HEK293 (cell line): ENCODE data around the gene TULP1.

Experiments used
- CTCF ChIA-PET: fragments of 350-600 bp; formaldehyde crosslinking; extraction: SDS; loops from one replicate; lab custom pipeline; 2021; ENCODE audit warnings: antibody characterized with exemption; lab: Yijun Ruan, JAX
- POLR2A ChIA-PET: fragments of 300-600 bp; formaldehyde crosslinking; extraction: SDS; loops from one replicate; lab custom pipeline; 2020; ENCODE audit warnings: antibody characterized with exemption, inconsistent platforms; lab: Yijun Ruan, JAX
- H3K27ac ChIP-seq: fragments of 200-500 bp; sonication (Bioruptor generic); 2 replicates; pipeline ENCODE4 v1.5.1; 2014; ENCODE audit warnings: low read depth, low read length, control low read depth, inconsistent platforms; ENCODE audit errors: extremely low read depth
- H3K36me3 ChIP-seq, 2 experiments: fragments of 200-500 bp in 1 of 2; sonication (Bioruptor generic) in 1 of 2; 1 replicate in 1 of 2; 2 replicates in 1 of 2; pipeline ENCODE4 v1.5.1; 2014 to 2017; ENCODE audit warnings: inconsistent platforms in 2 of 2, low read length in 2 of 2; ENCODE audit not compliant: control insufficient read depth in 2 of 2, insufficient read depth in 1 of 2
- H3K4me1 ChIP-seq: fragments of 200-500 bp; sonication (Bioruptor generic); 2 replicates; pipeline ENCODE4 v1.5.1; 2014; ENCODE audit warnings: mild to moderate bottlenecking, low read length, inconsistent platforms; ENCODE audit not compliant: control insufficient read depth, insufficient read depth
- H3K4me3 ChIP-seq: 2 replicates; pipeline ENCODE4 v1.5.1; 2011; ENCODE audit warnings: low read depth, mild to moderate bottlenecking, control low read depth, low read length, moderate library complexity
- H3K9me3 ChIP-seq: fragments of 200-500 bp; sonication (Bioruptor generic); 2 replicates; pipeline ENCODE4 v1.5.1; 2014; ENCODE audit warnings: low read depth, low read length, inconsistent platforms; ENCODE audit not compliant: control insufficient read depth, insufficient read depth
- EGR2 ChIP-seq: fragments of 450-650 bp; formaldehyde crosslinking; IDR thresholded peaks from 2 replicates; pipeline ENCODE4 v1.5.1; 2016; ENCODE audit warnings: low read depth, missing biosample characterization, missing genetic modification characterization
- GLIS2 ChIP-seq: fragments of 450-650 bp; formaldehyde crosslinking; IDR thresholded peaks from 2 replicates; pipeline ENCODE4 v1.5.1; 2016; ENCODE audit warnings: missing biosample characterization, missing genetic modification characterization
- OSR2 ChIP-seq: fragments of 450-650 bp; formaldehyde crosslinking; IDR thresholded peaks from 2 replicates; pipeline ENCODE4 v1.5.1; 2016; ENCODE audit warnings: missing biosample characterization, missing genetic modification characterization
- ZBTB17 ChIP-seq: fragments of 450-650 bp; formaldehyde crosslinking; IDR thresholded peaks from 2 replicates; pipeline ENCODE4 v1.5.1; 2016; ENCODE audit warnings: missing biosample characterization, missing genetic modification characterization
- ZBTB48 ChIP-seq: fragments of 450-650 bp; formaldehyde crosslinking; IDR thresholded peaks from 2 replicates; pipeline ENCODE4 v1.5.1; 2016; ENCODE audit warnings: missing biosample characterization, missing genetic modification characterization
- ZBTB8A ChIP-seq: fragments of 450-650 bp; formaldehyde crosslinking; IDR thresholded peaks from 2 replicates; pipeline ENCODE4 v1.5.1; 2016; ENCODE audit warnings: missing biosample characterization, missing genetic modification characterization
- ZFP69B ChIP-seq: fragments of 450-650 bp; formaldehyde crosslinking; IDR thresholded peaks from 2 replicates; pipeline ENCODE4 v1.5.1; 2016; ENCODE audit warnings: missing biosample characterization, missing genetic modification characterization
- ZNF114 ChIP-seq: fragments of 450-650 bp; formaldehyde crosslinking; IDR thresholded peaks from 2 replicates; pipeline ENCODE4 v1.5.0; 2017; ENCODE audit warnings: missing biosample characterization, missing genetic modification characterization
- ZNF223 ChIP-seq: fragments of 450-650 bp; formaldehyde crosslinking; IDR thresholded peaks from 2 replicates; pipeline ENCODE4 v1.5.1; 2016; ENCODE audit warnings: missing biosample characterization, missing genetic modification characterization
- ZNF391 ChIP-seq: fragments of 450-650 bp; formaldehyde crosslinking; IDR thresholded peaks from 2 replicates; pipeline ENCODE4 v1.5.1; 2016; ENCODE audit warnings: low read depth, missing biosample characterization, missing genetic modification characterization, borderline replicate concordance
- ZNF423 ChIP-seq: fragments of 450-650 bp; formaldehyde crosslinking; IDR thresholded peaks from 2 replicates; pipeline ENCODE4 v1.5.1; 2016; ENCODE audit warnings: missing biosample characterization, missing genetic modification characterization
- ZNF518A ChIP-seq: fragments of 450-650 bp; formaldehyde crosslinking; conservative IDR thresholded peaks from 2 replicates; pipeline ENCODE4 v1.5.1; 2016; ENCODE audit warnings: low read depth, missing biosample characterization, missing genetic modification characterization
- ZNF600 ChIP-seq: fragments of 450-650 bp; formaldehyde crosslinking; IDR thresholded peaks from 2 replicates; pipeline ENCODE4 v1.5.1; 2016; ENCODE audit warnings: missing biosample characterization, missing genetic modification characterization
- ZNF623 ChIP-seq: fragments of 450-650 bp; formaldehyde crosslinking; IDR thresholded peaks from 2 replicates; pipeline ENCODE4 v1.5.1; 2016; ENCODE audit warnings: missing biosample characterization, missing genetic modification characterization
- ZNF624 ChIP-seq: fragments of 450-650 bp; formaldehyde crosslinking; IDR thresholded peaks from 2 replicates; pipeline ENCODE4 v1.5.1; 2017; ENCODE audit warnings: missing biosample characterization, missing genetic modification characterization
- ZNF692 ChIP-seq: fragments of 450-650 bp; formaldehyde crosslinking; IDR thresholded peaks from 2 replicates; pipeline ENCODE4 v1.5.1; 2016; ENCODE audit warnings: missing biosample characterization, missing genetic modification characterization
- TF ChIP-seq, protein P1 (sequence below): fragments of 450-650 bp; formaldehyde crosslinking; IDR thresholded peaks from 2 replicates; pipeline ENCODE4 v1.5.1; 2016; ENCODE audit warnings: missing biosample characterization, missing genetic modification characterization
- TF ChIP-seq, protein P2 (sequence below): fragments of 450-650 bp; formaldehyde crosslinking; IDR thresholded peaks from 2 replicates; pipeline ENCODE4 v1.5.1; 2017; ENCODE audit warnings: missing biosample characterization, missing genetic modification characterization
- TF ChIP-seq, protein P3 (sequence below): sonication (generic); formaldehyde crosslinking; IDR thresholded peaks from 2 replicates; pipeline ENCODE4 v1.8.1; 2022; ENCODE audit warnings: mild to moderate bottlenecking, moderate library complexity, missing genetic modification reagents

The TULP1 gene

GRCh38 chr6:35495258-35496035 lies 17.2 kb downstream of the TULP1 start:
- POLR2A ChIA-PET, result interaction anchor here (0.6 to 4.3 kb wide), 7 partner anchors 8 to 175 kb away, joined by 3 to 40 read pairs (median 6); partner anchors contain the start of gene RPL10A

DNA sequence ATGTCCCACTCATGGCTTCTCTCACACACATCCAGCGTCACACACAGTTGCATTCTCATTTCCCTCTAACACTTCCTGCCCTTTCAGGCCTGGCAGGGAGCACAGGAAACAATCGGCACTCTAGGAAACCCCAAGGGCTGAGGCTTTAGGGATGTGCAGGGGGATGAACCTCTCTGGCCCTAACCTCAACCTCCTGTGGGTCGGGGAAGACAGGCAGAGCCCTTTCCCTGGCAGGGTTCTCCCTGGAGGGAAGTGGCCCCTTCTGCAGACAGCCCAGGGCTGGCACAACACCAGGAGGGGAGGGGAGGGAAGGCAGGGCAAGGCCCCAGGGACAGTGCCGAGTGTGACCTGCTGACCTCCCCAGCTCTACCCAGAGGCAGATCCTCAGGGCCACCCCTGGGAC lies 18.5 kb downstream of the TULP1 start:
- ChIA-PET POLR2A (interaction anchor here (4.3 kb wide), 1 partner anchor 26 kb away, joined by 24 read pairs; the partner anchor contains the start of gene RPL10A), CTCF (interaction anchor here (0.7 to 1.0 kb wide), 2 partner anchors 7 to 10 kb away, joined by 3 to 4 read pairs; no protein-coding TSS in a partner anchor)
- H3K27ac ChIP-seq, result no peak overlapping the region
- peaks cover 0 to 4% of the 10 kb centered on the region in 2 experiments; a peak in 1 of 3 replicates for H3K36me3 ChIP-seq
- H3K9me3 ChIP-seq, result no peaks in the 10 kb centered on the region
- peaks cover 17% of the 10 kb centered on the region for H3K4me1 ChIP-seq
- no peak overlapping the region for H3K4me3 ChIP-seq
- TF ChIP-seq, protein P1, sequence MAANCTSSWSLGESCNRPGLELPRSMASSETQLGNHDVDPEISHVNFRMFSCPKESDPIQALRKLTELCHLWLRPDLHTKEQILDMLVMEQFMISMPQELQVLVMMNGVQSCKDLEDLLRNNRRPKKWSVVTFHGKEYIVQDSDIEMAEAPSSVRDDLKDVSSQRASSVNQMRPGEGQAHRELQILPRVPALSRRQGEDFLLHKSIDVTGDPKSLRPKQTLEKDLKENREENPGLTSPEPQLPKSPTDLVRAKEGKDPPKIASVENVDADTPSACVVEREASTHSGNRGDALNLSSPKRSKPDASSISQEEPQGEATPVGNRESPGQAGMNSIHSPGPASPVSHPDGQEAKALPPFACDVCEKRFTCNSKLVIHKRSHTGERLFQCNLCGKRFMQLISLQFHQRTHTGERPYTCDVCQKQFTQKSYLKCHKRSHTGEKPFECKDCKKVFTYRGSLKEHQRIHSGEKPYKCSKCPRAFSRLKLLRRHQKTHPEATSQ (tag by site-specific recombination), result no peak
- TF ChIP-seq ZNF624 (tag by site-specific recombination), result no peak
- TF ChIP-seq, protein P2, sequence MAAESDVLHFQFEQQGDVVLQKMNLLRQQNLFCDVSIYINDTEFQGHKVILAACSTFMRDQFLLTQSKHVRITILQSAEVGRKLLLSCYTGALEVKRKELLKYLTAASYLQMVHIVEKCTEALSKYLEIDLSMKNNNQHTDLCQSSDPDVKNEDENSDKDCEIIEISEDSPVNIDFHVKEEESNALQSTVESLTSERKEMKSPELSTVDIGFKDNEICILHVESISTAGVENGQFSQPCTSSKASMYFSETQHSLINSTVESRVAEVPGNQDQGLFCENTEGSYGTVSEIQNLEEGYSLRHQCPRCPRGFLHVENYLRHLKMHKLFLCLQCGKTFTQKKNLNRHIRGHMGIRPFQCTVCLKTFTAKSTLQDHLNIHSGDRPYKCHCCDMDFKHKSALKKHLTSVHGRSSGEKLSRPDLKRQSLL, result no peak
- TF ChIP-seq ZNF423 (tag by site-specific recombination), result no peak
- no peak for TF ChIP-seq ZNF114 (tag by site-specific recombination)
- TF ChIP-seq, protein P3, sequence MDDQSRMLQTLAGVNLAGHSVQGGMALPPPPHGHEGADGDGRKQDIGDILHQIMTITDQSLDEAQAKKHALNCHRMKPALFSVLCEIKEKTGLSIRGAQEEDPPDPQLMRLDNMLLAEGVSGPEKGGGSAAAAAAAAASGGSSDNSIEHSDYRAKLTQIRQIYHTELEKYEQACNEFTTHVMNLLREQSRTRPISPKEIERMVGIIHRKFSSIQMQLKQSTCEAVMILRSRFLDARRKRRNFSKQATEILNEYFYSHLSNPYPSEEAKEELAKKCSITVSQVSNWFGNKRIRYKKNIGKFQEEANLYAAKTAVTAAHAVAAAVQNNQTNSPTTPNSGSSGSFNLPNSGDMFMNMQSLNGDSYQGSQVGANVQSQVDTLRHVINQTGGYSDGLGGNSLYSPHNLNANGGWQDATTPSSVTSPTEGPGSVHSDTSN (CRISPR knock-in tag), result no peak
- no peak for TF ChIP-seq ZNF623 (tag by site-specific recombination)
- TF ChIP-seq OSR2, result no peak
- TF ChIP-seq ZFP69B (tag by site-specific recombination), result no peak
- TF ChIP-seq GLIS2 (tag by site-specific recombination), result peak; percentile 59
- 0 out of 2 replicates have a peak, but pooled peaks have one; percentile 20 for TF ChIP-seq ZBTB8A (tag by site-specific recombination)
- TF ChIP-seq ZBTB17 (tag by site-specific recombination), result peak; percentile 73
- TF ChIP-seq ZBTB48 (tag by site-specific recombination), result peak; percentile 45; the same call in 1 of the 2 replicates
- TF ChIP-seq, all 188 proteins: peak for 4

More at GRCh38 chr6:35495258-35496035, 17.2 kb downstream of the TULP1 start:
- peak overlapping the region; percentile 73 for H3K4me3 ChIP-seq
- TF ChIP-seq ZNF391 (tag by site-specific recombination), result no peak
- no peak for TF ChIP-seq ZNF223
- H3K36me3 ChIP-seq, result peaks cover 0 to 4% of the 10 kb centered on the region in 2 experiments; a peak in 1 of 3 replicates
- no peak overlapping the region; the same call in 1 of the 2 replicates for H3K27ac ChIP-seq
- peaks cover 12% of the 10 kb centered on the region for H3K4me1 ChIP-seq
- CTCF ChIA-PET, result interaction anchor here (0.6 to 1.1 kb wide), 3 partner anchors 9 to 242 kb away, joined by 3 to 4 read pairs (median 3); partner anchors contain the start of gene ARMC12
- H3K9me3 ChIP-seq, result no peaks in the 10 kb centered on the region

DNA sequence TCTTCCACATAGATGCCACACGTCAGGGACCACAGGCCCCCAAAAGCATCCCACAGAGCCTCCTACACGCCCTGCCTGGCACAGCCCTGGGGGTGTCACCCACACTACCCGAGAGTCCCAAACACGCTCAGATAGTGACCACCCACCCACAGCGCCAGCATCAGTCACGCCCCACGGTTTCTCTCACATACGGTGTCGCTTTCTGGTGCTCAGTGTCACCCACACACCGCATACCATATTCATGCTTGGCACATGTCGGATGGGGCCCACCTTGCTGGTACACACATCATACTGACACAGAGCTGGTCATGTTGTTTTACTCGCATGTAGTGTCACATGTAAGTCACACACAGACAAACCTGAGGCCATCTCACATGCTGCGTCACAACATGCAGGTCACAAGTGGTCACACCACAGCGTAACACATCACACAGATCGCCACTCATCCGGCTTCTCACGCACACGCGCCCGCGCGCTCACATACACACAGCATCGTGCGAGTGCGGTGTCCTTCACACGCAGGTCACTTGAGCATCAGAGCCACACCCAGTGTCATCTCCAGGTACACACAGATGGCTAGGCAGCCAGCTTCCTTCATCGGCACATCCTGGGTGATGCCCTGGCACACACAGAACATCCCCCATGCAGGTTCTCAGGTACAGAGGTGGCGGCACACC lies 19.3 kb downstream of the TULP1 start:
- Histone ChIP-seq H3K9me3 (no peaks in the 10 kb centered on the region), H3K4me1 (peaks cover 18% of the 10 kb centered on the region), H3K27ac (no peak overlapping the region), H3K36me3 (peaks cover 0 to 4% of the 10 kb centered on the region in 2 experiments; a peak in 1 of 3 replicates), H3K4me3 (no peak overlapping the region)
- CTCF ChIA-PET, result no interaction called here
- POLR2A ChIA-PET, result no interaction called here
- peak; percentile 90 for TF ChIP-seq EGR2 (tag by site-specific recombination)
- TF ChIP-seq ZNF692, result 0 out of 2 replicates have a peak, but pooled peaks have one; percentile 17
- no peak for TF ChIP-seq ZNF518A (tag by site-specific recombination)
- 0 out of 2 replicates have a peak, but pooled peaks have one; percentile 50 for TF ChIP-seq ZNF600
